Measurements from ENCODE around the gene TMEM119. TPM values are rescaled to one million over a fixed set of nuclear protein-coding genes. Genes with fewer than 3 reads are reported as not detected.

The TMEM119 gene
- total RNA-seq, 5 donors from 2014 or later (not counting 1 experiment from before 2014, with no cell fraction given): 0.13 to 3.9 (median 0.98) TPM

GRCh38 chr12:108543652-108544051, 54.2 kb downstream of the TMEM119 start:
- Histone ChIP-seq H3K27me3 (replicated peaks in 1 of 2; ENCODE audit: control insufficient read depth in 2 of 2, extremely low read depth in 1 of 2, insufficient read depth in 2 of 2, low read length in 1 of 2) (no peaks in the 10 kb centered on the region), H3K4me1 (ENCODE audit: control insufficient read depth in 1 of 2, extremely low read depth in 1 of 2, insufficient read depth in 2 of 2, low read length in 2 of 2) (no peaks in the 10 kb centered on the region), H3K9me3 (no peaks in the 10 kb centered on the region), H3K36me3 (ENCODE audit: control insufficient read depth in 2 of 2, extremely low read depth in 1 of 2, insufficient read depth in 1 of 2, low read length in 1 of 2) (peaks cover 4 to 77% of the 10 kb centered on the region in 2 donors), H3K27ac (ENCODE audit: low read length) (no peak overlapping the region), H3K4me3 (ENCODE audit: control insufficient read depth in 1 of 2, extremely low read depth in 1 of 2, low read length in 1 of 2) (no peak overlapping the region)
- Mint-ChIP-seq H3K9me3 (no peaks in the 10 kb centered on the region), H3K27me3 (no peaks in the 10 kb centered on the region), H3K4me3 (no peak overlapping the region), H3K4me1 (peaks cover 19 to 33% (median 28%) of the 10 kb centered on the region in 3 donors), H3K36me3 (peaks cover 60% of the 10 kb centered on the region), H3K27ac (no peak overlapping the region)
- POLR2A ChIA-PET: interaction anchor here in 1 of 2 donors (0.6 kb wide), 1 partner anchor 13 kb away, joined by 15 read pairs; no protein-coding TSS in a partner anchor
- ATAC-seq (replicated peaks in 1 of 4) (no peak), DNase-seq (no peak)
- CTCF ChIA-PET: interaction anchor here in 1 of 2 donors (0.6 kb wide), 1 partner anchor 260 kb away, joined by 3 read pairs; no protein-coding TSS in a partner anchor
- WGBS (ENCODE audit: insufficient coverage): 100% methylated on average over 2 of the region's 3 CpGs

- Mint-ChIP-seq H3K4me1 (peaks cover 19 to 30% (median 27%) of the 10 kb centered on the region in 3 donors), H3K36me3 (peaks cover 61% of the 10 kb centered on the region), H3K9me3 (no peaks in the 10 kb centered on the region), H3K27ac (no peak overlapping the region), H3K27me3 (no peaks in the 10 kb centered on the region), H3K4me3 (no peak overlapping the region)
- no peak for ATAC-seq (replicated peaks in 1 of 4)
- H3K4me1 ChIP-seq (ENCODE audit: control insufficient read depth in 1 of 2, extremely low read depth in 1 of 2, insufficient read depth in 2 of 2, low read length in 2 of 2): no peaks in the 10 kb centered on the region
- POLR2A ChIA-PET: no interaction called here
- H3K36me3 ChIP-seq (ENCODE audit: control insufficient read depth in 2 of 2, extremely low read depth in 1 of 2, insufficient read depth in 1 of 2, low read length in 1 of 2): peaks cover 4 to 77% of the 10 kb centered on the region in 2 donors
- 100% methylated on average over 2 of the region's 4 CpGs for WGBS (ENCODE audit: insufficient coverage)
- no peaks in the 10 kb centered on the region for H3K9me3 ChIP-seq
- H3K27ac ChIP-seq (ENCODE audit: low read length): no peak overlapping the region
- DNase-seq: no peak
- no peaks in the 10 kb centered on the region for H3K27me3 ChIP-seq (replicated peaks in 1 of 2; ENCODE audit: control insufficient read depth in 2 of 2, extremely low read depth in 1 of 2, insufficient read depth in 2 of 2, low read length in 1 of 2)
- CTCF ChIA-PET: no interaction called here
- H3K4me3 ChIP-seq (ENCODE audit: control insufficient read depth in 1 of 2, extremely low read depth in 1 of 2, low read length in 1 of 2): no peak overlapping the region
Observed at GRCh38 chr12:108542320-108542719, 55.6 kb downstream of the TMEM119 start.

Other genes starting within 250 kb of the TMEM119 start
- gene FICD, start 82.8 kb downstream of the TMEM119 start, total RNA-seq: 1 to 10 TPM; 5.0 to 9.3 (median 7.8) TPM
- gene SART3, start 36.9 kb downstream of the TMEM119 start, total RNA-seq: 100 to 1,000 TPM in 1 of 5 donors, 10 to 100 TPM in 4; 76.3 to 107 (median 84.9) TPM
- 100 to 1,000 TPM; 108 to 190 (median 130) TPM for gene ISCU, start 35.5 kb downstream of the TMEM119 start, total RNA-seq
- 100 to 1,000 TPM; 102 to 220 (median 215) TPM for gene SELPLG, start 35.8 kb upstream of the TMEM119 start, total RNA-seq
- 10 to 100 TPM in 1 of 5 donors, 1 to 10 TPM in 4; 7.4 to 11.4 (median 8.7) TPM for gene CORO1C, start 133.4 kb upstream of the TMEM119 start, total RNA-seq

Data from T-cell (primary cell).